ENCODE results near the gene BRINP3. TPM values are rescaled to one million over a fixed set of nuclear protein-coding genes. Genes with fewer than 3 reads are reported as not detected.
A peak's percentile ranks its signal among the peaks of the same experiment; 100 is the strongest.

The BRINP3 gene
- total RNA-seq, 2 donors from 2014 or later = 19.1 to 19.6 TPM

DNA sequence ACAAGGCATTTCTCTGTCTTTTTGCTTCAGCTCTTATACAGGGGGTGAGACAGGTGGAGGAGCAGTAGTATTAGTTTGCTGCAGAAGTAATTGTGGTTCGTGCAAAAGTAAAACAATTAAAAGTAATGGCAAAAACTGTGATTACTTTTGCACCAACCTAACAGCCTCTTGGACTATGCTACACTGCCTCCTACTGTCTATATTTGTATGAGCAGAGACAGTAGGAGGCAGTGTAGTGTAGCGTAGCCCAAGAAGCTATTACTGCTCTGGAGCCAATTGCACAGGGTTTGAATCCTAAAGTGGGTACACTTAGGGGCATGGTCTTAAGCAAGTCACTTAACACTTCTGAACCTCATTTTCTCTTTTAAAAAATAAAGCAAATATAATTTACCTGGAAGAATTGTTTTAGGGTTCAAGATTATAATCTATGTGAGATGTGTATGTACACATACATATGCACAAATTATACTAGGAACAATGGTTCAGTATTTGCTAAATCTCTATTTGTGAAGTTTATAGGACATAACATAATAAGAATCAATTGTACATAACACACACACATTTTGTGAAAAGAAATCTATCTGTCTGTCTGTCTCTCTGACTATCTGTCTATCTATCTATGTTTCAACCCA lies 103.8 kb downstream of the BRINP3 start:
- H3K4me1 ChIP-seq = no peaks in the 10 kb centered on the region
- DNase-seq = no peak

DNA sequence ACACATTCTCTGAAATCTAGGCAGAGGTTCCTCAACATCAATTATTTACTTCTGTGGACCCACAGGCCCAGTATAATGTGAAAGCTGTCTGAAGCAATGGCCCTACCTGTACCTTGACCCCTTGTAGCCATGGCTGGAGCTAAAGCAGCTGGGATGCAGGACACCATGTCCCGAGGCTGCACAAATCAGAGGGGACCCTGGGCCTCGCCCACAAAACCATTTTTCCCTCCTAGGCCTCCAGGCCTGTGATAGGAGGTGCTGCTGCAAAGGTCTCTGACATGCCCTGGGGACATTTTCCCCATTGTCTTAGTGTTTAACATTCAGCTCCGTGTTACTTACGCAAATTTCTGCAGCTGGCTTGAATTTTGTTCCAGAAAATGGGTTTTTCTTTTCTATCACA lies 110.5 kb downstream of the BRINP3 start:
- Histone ChIP-seq H3K4me3 (no peak overlapping the region), H3K4me1 (no peaks in the 10 kb centered on the region), H3K9ac (ENCODE audit: low read depth in 2 of 2, low read length in 2 of 2) (no peak overlapping the region), H3K36me3 (no peaks in the 10 kb centered on the region), H3K9me3 (no peaks in the 10 kb centered on the region), H3K27me3 (no peaks in the 10 kb centered on the region), H3K27ac (no peak overlapping the region)
- TF ChIP-seq, protein P1, sequence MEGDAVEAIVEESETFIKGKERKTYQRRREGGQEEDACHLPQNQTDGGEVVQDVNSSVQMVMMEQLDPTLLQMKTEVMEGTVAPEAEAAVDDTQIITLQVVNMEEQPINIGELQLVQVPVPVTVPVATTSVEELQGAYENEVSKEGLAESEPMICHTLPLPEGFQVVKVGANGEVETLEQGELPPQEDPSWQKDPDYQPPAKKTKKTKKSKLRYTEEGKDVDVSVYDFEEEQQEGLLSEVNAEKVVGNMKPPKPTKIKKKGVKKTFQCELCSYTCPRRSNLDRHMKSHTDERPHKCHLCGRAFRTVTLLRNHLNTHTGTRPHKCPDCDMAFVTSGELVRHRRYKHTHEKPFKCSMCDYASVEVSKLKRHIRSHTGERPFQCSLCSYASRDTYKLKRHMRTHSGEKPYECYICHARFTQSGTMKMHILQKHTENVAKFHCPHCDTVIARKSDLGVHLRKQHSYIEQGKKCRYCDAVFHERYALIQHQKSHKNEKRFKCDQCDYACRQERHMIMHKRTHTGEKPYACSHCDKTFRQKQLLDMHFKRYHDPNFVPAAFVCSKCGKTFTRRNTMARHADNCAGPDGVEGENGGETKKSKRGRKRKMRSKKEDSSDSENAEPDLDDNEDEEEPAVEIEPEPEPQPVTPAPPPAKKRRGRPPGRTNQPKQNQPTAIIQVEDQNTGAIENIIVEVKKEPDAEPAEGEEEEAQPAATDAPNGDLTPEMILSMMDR (IDR thresholded peaks at IDR 0.05) = no peak
- intact Hi-C loops (cut with DNase I) = no loop called here
- DNase-seq = no peak

More for the DNA sequence above, 103.8 kb downstream of the BRINP3 start:
- no peaks in the 10 kb centered on the region for H3K9me3 ChIP-seq
- intact Hi-C loops (cut with DNase I) = no loop called here
- no peak overlapping the region for H3K4me3 ChIP-seq
- TF ChIP-seq, protein P1 (IDR thresholded peaks at IDR 0.05) = peak; percentile 39
- H3K9ac ChIP-seq (ENCODE audit: low read depth in 2 of 2, low read length in 2 of 2) = no peak overlapping the region
- H3K36me3 ChIP-seq = no peaks in the 10 kb centered on the region
- no peaks in the 10 kb centered on the region for H3K27me3 ChIP-seq
- H3K27ac ChIP-seq = no peak overlapping the region

DNA sequence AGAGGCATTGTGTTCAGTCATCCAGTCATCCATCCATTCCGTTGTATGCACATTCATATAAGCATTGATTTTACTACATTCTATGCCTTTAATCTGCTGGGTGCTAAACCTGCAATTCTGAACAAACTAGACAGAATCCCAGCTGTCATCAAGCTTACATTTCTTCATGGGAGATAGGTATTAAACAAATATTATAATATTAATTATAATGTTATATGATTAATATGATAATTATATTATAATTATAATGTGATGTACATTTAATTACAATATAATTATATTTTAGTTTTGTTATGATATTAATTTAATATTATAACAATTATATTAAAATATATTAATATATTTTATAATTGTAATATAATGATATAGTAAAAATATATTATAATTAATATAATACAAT lies 112.4 kb downstream of the BRINP3 start:
- Histone ChIP-seq H3K4me3 (no peak overlapping the region), H3K4me1 (no peaks in the 10 kb centered on the region), H3K27ac (no peak overlapping the region), H3K36me3 (no peaks in the 10 kb centered on the region), H3K9ac (ENCODE audit: low read depth in 2 of 2, low read length in 2 of 2) (no peak overlapping the region), H3K9me3 (no peaks in the 10 kb centered on the region), H3K27me3 (no peaks in the 10 kb centered on the region)
- TF ChIP-seq, protein P1 (IDR thresholded peaks at IDR 0.05) = no peak
- no peak for DNase-seq
- intact Hi-C loops (cut with DNase I) = no loop called here

DNA sequence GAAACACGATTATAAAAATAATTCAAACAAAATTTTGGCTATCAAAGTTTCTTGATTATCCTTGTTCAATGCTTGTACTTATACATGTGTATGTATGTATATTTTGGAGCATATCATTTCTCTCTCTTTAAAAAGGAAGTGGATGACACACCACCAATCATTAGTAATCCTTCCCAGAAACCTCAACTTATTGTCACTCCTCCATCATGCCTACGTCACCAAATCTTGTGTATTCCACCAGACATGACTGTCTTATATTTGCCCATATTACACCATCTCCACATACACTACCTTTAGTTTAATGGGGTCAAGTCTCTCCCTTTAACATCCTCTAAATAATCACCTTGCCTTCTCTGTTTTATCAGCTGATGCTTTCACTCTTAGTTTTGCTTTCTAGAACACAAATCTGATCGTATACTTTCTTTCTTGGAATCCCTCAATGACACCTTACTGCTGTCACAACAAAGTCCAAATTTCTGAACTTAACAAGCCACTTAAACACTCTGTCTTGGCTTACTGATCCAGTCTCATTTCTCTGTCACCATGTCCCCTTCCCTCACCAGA lies 124.0 kb downstream of the BRINP3 start:
- Histone ChIP-seq H3K36me3 (no peaks in the 10 kb centered on the region), H3K9me3 (no peaks in the 10 kb centered on the region), H3K4me1 (no peaks in the 10 kb centered on the region), H3K27ac (no peak overlapping the region), H3K4me3 (no peak overlapping the region), H3K27me3 (no peaks in the 10 kb centered on the region), H3K9ac (ENCODE audit: low read depth in 2 of 2, low read length in 2 of 2) (no peak overlapping the region)
- intact Hi-C loops (cut with DNase I) = no loop called here
- TF ChIP-seq, protein P1 (IDR thresholded peaks at IDR 0.05) = no peak
- DNase-seq = no peak

DNA sequence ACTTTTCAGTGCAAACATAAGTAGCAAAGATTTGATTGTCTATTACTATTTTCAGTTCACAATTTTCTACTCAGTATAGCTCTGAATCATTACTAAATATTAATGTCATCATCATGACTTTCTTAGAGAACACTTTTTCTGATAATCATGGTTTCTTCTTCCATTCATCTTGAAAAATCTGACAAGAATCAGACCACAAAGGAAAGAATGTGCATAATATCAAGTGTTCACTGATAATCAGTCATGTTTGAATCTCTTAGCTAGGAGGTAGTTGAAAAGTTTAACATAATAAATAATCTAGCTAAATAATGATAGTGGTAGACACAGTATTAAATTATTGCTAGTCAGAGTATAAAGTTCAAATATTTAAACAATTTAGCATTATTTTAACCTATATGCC lies 133.2 kb downstream of the BRINP3 start:
- no peaks in the 10 kb centered on the region for H3K9me3 ChIP-seq
- no peaks in the 10 kb centered on the region for H3K27me3 ChIP-seq
- TF ChIP-seq, protein P1 (IDR thresholded peaks at IDR 0.05) = no peak
- no peak overlapping the region for H3K9ac ChIP-seq (ENCODE audit: low read depth in 2 of 2, low read length in 2 of 2)
- H3K4me1 ChIP-seq = no peaks in the 10 kb centered on the region
- no peak for DNase-seq
- H3K4me3 ChIP-seq = no peak overlapping the region
- H3K36me3 ChIP-seq = no peaks in the 10 kb centered on the region
- intact Hi-C loops (cut with DNase I) = no loop called here
- no peak overlapping the region for H3K27ac ChIP-seq
